ENCODE measurements around the gene UBIAD1. TPM values are rescaled to one million over a fixed set of nuclear protein-coding genes. Genes with fewer than 3 reads are reported as not detected.

Gene UBIAD1
- total RNA-seq, 1 experiment from 2014 or later = 21.6 TPM

- no peaks in the 10 kb centered on the region for H3K36me3 Mint-ChIP-seq
- peaks cover 14% of the 10 kb centered on the region for H3K4me1 Mint-ChIP-seq
- no peak overlapping the region for H3K4me3 Mint-ChIP-seq
- ChIA-PET CTCF (interaction anchor here (0.8 to 2.1 kb wide), 11 partner anchors 8 to 323 kb away, joined by 3 to 12 read pairs (median 3); no protein-coding TSS in a partner anchor), POLR2A (no interaction called here)
- no peak overlapping the region for H3K27ac Mint-ChIP-seq
- no peak for ATAC-seq
- DNase-seq (ENCODE audit: low spot score) = no peak
- H3K27me3 Mint-ChIP-seq (ENCODE audit: low read depth) = no peaks in the 10 kb centered on the region
- TF ChIP-seq ELF4 (CRISPR knock-in tag; IDR thresholded peaks at IDR 0.05; ENCODE audit: low read depth) (no peak), ZBTB21 (CRISPR knock-in tag; IDR thresholded peaks at IDR 0.05; ENCODE audit: borderline replicate concordance) (no peak), JAZF1 (CRISPR knock-in tag; IDR thresholded peaks at IDR 0.05) (no peak), ZNF532 (CRISPR knock-in tag; IDR thresholded peaks at IDR 0.05; ENCODE audit: borderline replicate concordance) (no peak)
- no peaks in the 10 kb centered on the region for H3K9me3 Mint-ChIP-seq
These were observed 48.9 kb downstream of the UBIAD1 start for GRCh38 chr1:11321656-11322491.

GRCh38 chr1:11324567-11325165 is 51.7 kb downstream of the UBIAD1 start:
- Mint-ChIP-seq H3K4me1 (peaks cover 20% of the 10 kb centered on the region), H3K27ac (no peak overlapping the region), H3K4me3 (no peak overlapping the region), H3K9me3 (no peaks in the 10 kb centered on the region), H3K27me3 (ENCODE audit: low read depth) (no peaks in the 10 kb centered on the region), H3K36me3 (no peaks in the 10 kb centered on the region)
- DNase-seq (ENCODE audit: low spot score) = no peak
- ChIA-PET POLR2A (no interaction called here), CTCF (interaction anchor here (0.8 to 2.7 kb wide), 4 partner anchors 15 to 340 kb away, joined by 3 to 7 read pairs (median 6); partner anchors contain the start of gene FBXO6)
- no peak for ATAC-seq
- no peak for TF ChIP-seq ZNF281 (CRISPR knock-in tag; IDR thresholded peaks at IDR 0.05)
- no peak for TF ChIP-seq TEAD1 (CRISPR knock-in tag; IDR thresholded peaks at IDR 0.05)
- no peak for TF ChIP-seq ZMAT4 (CRISPR knock-in tag; IDR thresholded peaks at IDR 0.05)
- no peak for TF ChIP-seq ATF1 (CRISPR knock-in tag; IDR thresholded peaks at IDR 0.05)
- TF ChIP-seq RELA (CRISPR knock-in tag; IDR thresholded peaks at IDR 0.05; ENCODE audit: borderline replicate concordance) = no peak
- no peak for TF ChIP-seq ZNF416 (CRISPR knock-in tag; IDR thresholded peaks at IDR 0.05)
- no peak for TF ChIP-seq CBFB (CRISPR knock-in tag; IDR thresholded peaks at IDR 0.05; ENCODE audit: low read depth)
- TF ChIP-seq CREM (CRISPR knock-in tag; IDR thresholded peaks at IDR 0.05) = no peak
- no peak for TF ChIP-seq ZNF396 (CRISPR knock-in tag; IDR thresholded peaks at IDR 0.05; ENCODE audit: borderline replicate concordance)
- no peak for TF ChIP-seq MXD4 (CRISPR knock-in tag; IDR thresholded peaks at IDR 0.05; ENCODE audit: borderline replicate concordance)
- no peak for TF ChIP-seq IRF2 (CRISPR knock-in tag; IDR thresholded peaks at IDR 0.05; ENCODE audit: borderline replicate concordance, low read depth)
- no peak for TF ChIP-seq GTF2I (CRISPR knock-in tag; conservative IDR thresholded peaks at IDR 0.05)
- no peak for TF ChIP-seq ZNF138 (CRISPR knock-in tag; conservative IDR thresholded peaks at IDR 0.05)
- TF ChIP-seq CTCF (IDR thresholded peaks at IDR 0.05) = no peak
- no peak for TF ChIP-seq ELF4 (CRISPR knock-in tag; IDR thresholded peaks at IDR 0.05; ENCODE audit: low read depth)
- TF ChIP-seq CREB1 (CRISPR knock-in tag; IDR thresholded peaks at IDR 0.05) = no peak
- TF ChIP-seq ATF6 (CRISPR knock-in tag; IDR thresholded peaks at IDR 0.05) = no peak
- TF ChIP-seq EMX1 (CRISPR knock-in tag; IDR thresholded peaks at IDR 0.05) = no peak

Measured in WTC11 (cell line).